Smooth muscle cell (in vitro differentiated cells): ENCODE measurements around the gene COL5A1. TPM values are rescaled to one million over a fixed set of nuclear protein-coding genes. Genes with fewer than 3 reads are reported as not detected.

Source experiments
- DNase-seq: peaks from one replicate; lab custom pipeline; 2025; ENCODE audit not compliant: unreplicated experiment; lab: John Stamatoyannopoulos, UW
- H2AFZ ChIP-seq: fragments of 200-600 bp; sonication (generic); 2 replicates; pipeline ENCODE4 v1.6.0; 2016; ENCODE audit warnings: antibody characterized with exemption, low read depth, mild to moderate bottlenecking
- H3F3A ChIP-seq: fragments of 200-600 bp; sonication (generic); 2 replicates; pipeline ENCODE4 v1.6.0; 2017; ENCODE audit warnings: antibody characterized with exemption, low read depth
- H3K27ac ChIP-seq: fragments of 200-600 bp; sonication (generic); 2 replicates; pipeline ENCODE4 v1.5.1; 2016; ENCODE audit warnings: low read depth, mild to moderate bottlenecking
- H3K27me3 ChIP-seq: fragments of 200-600 bp; sonication (generic); 2 replicates; pipeline ENCODE4 v1.6.1; 2016; ENCODE audit warnings: low read depth, mild to moderate bottlenecking
- H3K36me3 ChIP-seq: fragments of 200-600 bp; sonication (generic); 2 replicates; pipeline ENCODE4 v1.5.1; 2016; ENCODE audit warnings: low read depth
- H3K4me1 ChIP-seq: fragments of 200-600 bp; sonication (generic); 2 replicates; pipeline ENCODE4 v1.5.1; 2016; ENCODE audit warnings: low read depth
- H3K4me2 ChIP-seq: fragments of 200-600 bp; sonication (generic); 2 replicates; pipeline ENCODE4 v1.6.0; 2016; ENCODE audit warnings: mild to moderate bottlenecking
- H3K4me3 ChIP-seq: fragments of 200-600 bp; sonication (generic); 2 replicates; pipeline ENCODE4 v1.5.1; 2016; ENCODE audit warnings: mild to moderate bottlenecking
- H3K79me2 ChIP-seq: fragments of 200-600 bp; sonication (generic); 2 replicates; pipeline ENCODE4 v1.6.0; 2016; ENCODE audit warnings: low read depth, mild to moderate bottlenecking
- H3K9ac ChIP-seq: fragments of 200-600 bp; sonication (generic); 2 replicates; pipeline ENCODE4 v1.6.0; 2016; ENCODE audit warnings: low read depth
- H3K9me3 ChIP-seq: fragments of 200-600 bp; sonication (generic); replicated peaks from 2 replicates; pipeline ENCODE4 v1.5.1; 2016; ENCODE audit warnings: low read depth
- H4K20me1 ChIP-seq: fragments of 200-600 bp; sonication (generic); 2 replicates; pipeline ENCODE4 v1.6.0; 2016; ENCODE audit warnings: low read depth
- CTCF ChIP-seq: fragments of 200-600 bp; sonication (generic); IDR thresholded peaks from 2 replicates; pipeline ENCODE4 v1.5.1; 2017; ENCODE audit warnings: borderline replicate concordance, mild to moderate bottlenecking, antibody characterized with exemption; ENCODE audit not compliant: insufficient read depth, poor library complexity, severe bottlenecking
- WGBS: methylation state at CpG from one replicate; pipeline ENCODE4 v1.1.7; 2016; ENCODE audit warnings: low lambda C conversion rate; 5-methylcytosine and 5-hydroxymethylcytosine counted together
- polyA plus RNA-seq: library from polyadenylated mRNA; unstranded; fragments of >200 nt; fragmentation: Nextera tagmentation; extraction: Ambion mirVana; gene quantifications from 2 replicates; pipeline ENCODE4 v1.2.1, GENCODE V29; 2016
- total RNA-seq: library from RNA; depleted of rRNA; stranded (reverse); fragments of >200 nt; gene quantifications from 2 replicates; pipeline ENCODE4 v1.2.3, GENCODE V29; 2014

Gene COL5A1
- total and polyA plus RNA-seq, 2 experiments from 2014 or later, result 1,084 to 1,443 TPM

DNA sequence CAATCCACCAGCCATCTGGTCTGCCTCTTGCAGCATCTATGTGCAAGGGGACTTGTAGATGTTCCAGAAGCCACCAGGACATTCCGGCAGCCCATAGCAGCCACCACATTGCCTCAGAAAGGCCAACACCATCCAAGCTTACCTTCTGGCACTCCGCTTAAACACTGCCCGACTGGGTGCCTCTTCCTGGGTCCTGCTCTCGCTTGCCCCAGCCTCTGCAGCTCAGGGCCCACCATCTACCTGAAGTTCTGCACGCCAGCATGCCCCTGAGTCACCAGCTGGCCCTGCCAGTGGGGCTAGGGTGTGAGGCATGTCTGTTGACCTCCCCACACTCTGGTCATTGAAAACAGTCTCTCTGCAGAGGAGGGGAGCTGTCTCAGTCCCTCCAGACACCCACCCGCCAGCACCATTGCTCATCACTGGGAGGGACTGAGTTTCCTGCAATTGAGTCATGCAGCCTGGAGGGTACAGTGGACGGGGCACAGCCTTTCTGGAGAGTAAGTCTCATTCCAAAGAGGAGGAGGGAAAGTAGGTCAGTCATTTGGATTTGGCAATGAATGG lies 16.9 kb upstream of the COL5A1 start:
- H3K9me3 ChIP-seq, result no peaks in the 10 kb centered on the region
- no peaks in the 10 kb centered on the region for H3K27me3 ChIP-seq
- peaks cover 35% of the 10 kb centered on the region for H3F3A ChIP-seq
- peak overlapping the region; percentile 77 for H3K4me2 ChIP-seq
- H3K4me1 ChIP-seq, result peaks cover 57% of the 10 kb centered on the region
- no peak for TF ChIP-seq CTCF
- H3K9ac ChIP-seq, result peak overlapping the region; percentile 84
- no peak overlapping the region for H2AFZ ChIP-seq
- H4K20me1 ChIP-seq, result no peaks in the 10 kb centered on the region
- peak; percentile 40 for DNase-seq
- H3K79me2 ChIP-seq, result peaks cover 14% of the 10 kb centered on the region
- 22% methylated on average over 7 of the region's 7 CpGs for whole genome bisulfite sequencing
- no peak overlapping the region for H3K4me3 ChIP-seq
- H3K36me3 ChIP-seq, result no peaks in the 10 kb centered on the region
- H3K27ac ChIP-seq, result peak overlapping the region; percentile 98

- Histone ChIP-seq H2AFZ (no peak overlapping the region), H3K4me2 (peak overlapping the region; percentile 77), H4K20me1 (no peaks in the 10 kb centered on the region), H3K27me3 (no peaks in the 10 kb centered on the region), H3K9ac (peak overlapping the region; percentile 84), H3K36me3 (no peaks in the 10 kb centered on the region), H3K4me1 (peaks cover 51% of the 10 kb centered on the region), H3K9me3 (no peaks in the 10 kb centered on the region), H3K79me2 (peaks cover 14% of the 10 kb centered on the region), H3K4me3 (no peak overlapping the region), H3K27ac (peak overlapping the region; percentile 98), H3F3A (peaks cover 33% of the 10 kb centered on the region)
- TF ChIP-seq CTCF, result no peak
- WGBS, result 24% methylated on average over 22 of the region's 22 CpGs
- DNase-seq, result no peak
Measured at GRCh38 chr9:134625361-134626068, 16.1 kb upstream of the COL5A1 start.

- H3K9ac ChIP-seq, result peak overlapping the region; percentile 84
- H3K79me2 ChIP-seq, result peaks cover 14% of the 10 kb centered on the region
- no peak for DNase-seq
- H2AFZ ChIP-seq, result no peak overlapping the region
- 48% methylated on average over 6 of the region's 7 CpGs for WGBS
- H3K4me2 ChIP-seq, result peak overlapping the region; percentile 77
- peaks cover 33% of the 10 kb centered on the region for H3F3A ChIP-seq
- H3K27ac ChIP-seq, result peak overlapping the region; percentile 98
- H3K36me3 ChIP-seq, result no peaks in the 10 kb centered on the region
- no peaks in the 10 kb centered on the region for H3K9me3 ChIP-seq
- H3K4me1 ChIP-seq, result peaks cover 46% of the 10 kb centered on the region
- no peak overlapping the region for H3K4me3 ChIP-seq
- H3K27me3 ChIP-seq, result no peaks in the 10 kb centered on the region
- no peak for TF ChIP-seq CTCF
- H4K20me1 ChIP-seq, result no peaks in the 10 kb centered on the region
Measured at GRCh38 chr9:134626069-134626423, 15.6 kb upstream of the COL5A1 start.
